ENCODE measurements around the gene ITSN2.

Gene ITSN2

GRCh38 chr2:24225499-24226242, 134.7 kb downstream of the ITSN2 start:
- Histone ChIP-seq H3K36me3 (ENCODE audit: insufficient read depth, low read length) (no peaks in the 10 kb centered on the region), H3K9me3 (replicated peaks; ENCODE audit: low read length) (no peaks in the 10 kb centered on the region), H3K9ac (ENCODE audit: low read depth, low read length) (no peak overlapping the region), H3K4me3 (ENCODE audit: low read length) (no peak overlapping the region), H3K4me2 (ENCODE audit: low read length) (no peak overlapping the region), H3K4me1 (ENCODE audit: control insufficient read depth, insufficient read depth, low read length) (no peaks in the 10 kb centered on the region), H3K27me3 (ENCODE audit: control insufficient read depth, insufficient read depth, low read length) (no peaks in the 10 kb centered on the region)

GRCh38 chr2:24222946-24223345, 137.4 kb downstream of the ITSN2 start:
- Histone ChIP-seq H3K27me3 (ENCODE audit: control insufficient read depth, insufficient read depth, low read length) (no peaks in the 10 kb centered on the region), H3K36me3 (ENCODE audit: insufficient read depth, low read length) (peaks cover 4% of the 10 kb centered on the region), H3K9ac (ENCODE audit: low read depth, low read length) (no peak overlapping the region), H3K9me3 (replicated peaks; ENCODE audit: low read length) (no peaks in the 10 kb centered on the region), H3K4me2 (ENCODE audit: low read length) (no peak overlapping the region), H3K4me3 (ENCODE audit: low read length) (no peak overlapping the region), H3K4me1 (ENCODE audit: control insufficient read depth, insufficient read depth, low read length) (no peaks in the 10 kb centered on the region)

- Histone ChIP-seq H3K27me3 (ENCODE audit: control insufficient read depth, insufficient read depth, low read length) (no peaks in the 10 kb centered on the region), H3K4me2 (ENCODE audit: low read length) (no peak overlapping the region), H3K4me3 (ENCODE audit: low read length) (no peak overlapping the region), H3K4me1 (ENCODE audit: control insufficient read depth, insufficient read depth, low read length) (no peaks in the 10 kb centered on the region), H3K9me3 (replicated peaks; ENCODE audit: low read length) (no peaks in the 10 kb centered on the region), H3K9ac (ENCODE audit: low read depth, low read length) (no peak overlapping the region), H3K36me3 (ENCODE audit: insufficient read depth, low read length) (peaks cover 4% of the 10 kb centered on the region)
Observed at GRCh38 chr2:24221343-24222050, 138.8 kb downstream of the ITSN2 start.

DNA sequence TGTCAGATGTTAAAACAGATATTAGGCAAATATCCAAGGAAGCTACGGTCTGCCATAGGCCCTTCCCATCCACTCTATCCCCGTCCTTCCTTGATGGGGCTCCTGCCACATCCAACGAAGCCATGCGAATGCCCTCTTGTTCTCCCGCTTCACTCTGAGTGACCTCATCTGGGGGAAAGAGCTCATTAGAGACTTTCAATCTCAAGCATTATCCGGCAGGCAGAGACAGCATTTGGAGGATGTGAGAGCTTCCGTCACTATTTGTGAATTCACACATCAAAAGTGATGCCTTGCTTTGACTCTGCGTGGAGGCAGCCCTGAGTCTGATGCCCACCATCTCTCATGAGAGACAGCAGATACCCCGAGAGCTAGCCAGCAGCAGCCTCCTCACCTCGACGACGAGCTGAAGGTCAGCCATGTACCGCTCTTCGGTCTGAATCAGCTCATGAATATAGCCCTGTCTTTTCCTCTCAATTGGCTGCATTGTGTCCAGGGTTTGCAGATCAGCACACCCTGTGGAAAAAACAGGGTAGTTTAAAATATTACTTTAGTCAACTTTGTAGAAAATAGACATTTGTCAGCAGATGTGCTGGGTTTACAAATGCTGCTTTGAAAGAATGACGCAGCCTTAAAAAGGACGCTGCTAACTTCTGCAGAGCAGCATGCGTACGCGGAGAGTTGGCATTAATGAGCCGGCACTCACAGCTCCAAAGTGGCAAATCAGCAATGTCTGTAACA, 139.6 kb downstream of the ITSN2 start:
- no peaks in the 10 kb centered on the region for H3K27me3 ChIP-seq (ENCODE audit: control insufficient read depth, insufficient read depth, low read length)
- H3K9me3 ChIP-seq (replicated peaks; ENCODE audit: low read length): no peaks in the 10 kb centered on the region
- H3K36me3 ChIP-seq (ENCODE audit: insufficient read depth, low read length): peaks cover 8% of the 10 kb centered on the region
- H3K4me1 ChIP-seq (ENCODE audit: control insufficient read depth, insufficient read depth, low read length): no peaks in the 10 kb centered on the region
- no peak overlapping the region for H3K4me3 ChIP-seq (ENCODE audit: low read length)
- H3K9ac ChIP-seq (ENCODE audit: low read depth, low read length): no peak overlapping the region
- no peak overlapping the region for H3K4me2 ChIP-seq (ENCODE audit: low read length)

- Histone ChIP-seq H3K27me3 (ENCODE audit: control insufficient read depth, insufficient read depth, low read length) (no peaks in the 10 kb centered on the region), H3K36me3 (ENCODE audit: insufficient read depth, low read length) (peaks cover 8% of the 10 kb centered on the region), H3K9ac (ENCODE audit: low read depth, low read length) (no peak overlapping the region), H3K4me1 (ENCODE audit: control insufficient read depth, insufficient read depth, low read length) (no peaks in the 10 kb centered on the region), H3K9me3 (replicated peaks; ENCODE audit: low read length) (no peaks in the 10 kb centered on the region), H3K4me3 (ENCODE audit: low read length) (no peak overlapping the region), H3K4me2 (ENCODE audit: low read length) (no peak overlapping the region)
Observed at GRCh38 chr2:24214880-24215279, 145.5 kb downstream of the ITSN2 start.

GRCh38 chr2:24211408-24211807, 148.9 kb downstream of the ITSN2 start:
- no peaks in the 10 kb centered on the region for H3K27me3 ChIP-seq (ENCODE audit: control insufficient read depth, insufficient read depth, low read length)
- no peak overlapping the region for H3K4me2 ChIP-seq (ENCODE audit: low read length)
- H3K36me3 ChIP-seq (ENCODE audit: insufficient read depth, low read length): peaks cover 19% of the 10 kb centered on the region
- no peak overlapping the region for H3K9ac ChIP-seq (ENCODE audit: low read depth, low read length)
- H3K9me3 ChIP-seq (replicated peaks; ENCODE audit: low read length): no peaks in the 10 kb centered on the region
- no peaks in the 10 kb centered on the region for H3K4me1 ChIP-seq (ENCODE audit: control insufficient read depth, insufficient read depth, low read length)
- H3K4me3 ChIP-seq (ENCODE audit: low read length): no peak overlapping the region

GRCh38 chr2:24210723-24211122, 149.6 kb downstream of the ITSN2 start:
- Histone ChIP-seq H3K9me3 (replicated peaks; ENCODE audit: low read length) (no peaks in the 10 kb centered on the region), H3K27me3 (ENCODE audit: control insufficient read depth, insufficient read depth, low read length) (no peaks in the 10 kb centered on the region), H3K9ac (ENCODE audit: low read depth, low read length) (no peak overlapping the region), H3K4me2 (ENCODE audit: low read length) (no peak overlapping the region), H3K36me3 (ENCODE audit: insufficient read depth, low read length) (peaks cover 15% of the 10 kb centered on the region), H3K4me3 (ENCODE audit: low read length) (no peak overlapping the region), H3K4me1 (ENCODE audit: control insufficient read depth, insufficient read depth, low read length) (no peaks in the 10 kb centered on the region)

DNA sequence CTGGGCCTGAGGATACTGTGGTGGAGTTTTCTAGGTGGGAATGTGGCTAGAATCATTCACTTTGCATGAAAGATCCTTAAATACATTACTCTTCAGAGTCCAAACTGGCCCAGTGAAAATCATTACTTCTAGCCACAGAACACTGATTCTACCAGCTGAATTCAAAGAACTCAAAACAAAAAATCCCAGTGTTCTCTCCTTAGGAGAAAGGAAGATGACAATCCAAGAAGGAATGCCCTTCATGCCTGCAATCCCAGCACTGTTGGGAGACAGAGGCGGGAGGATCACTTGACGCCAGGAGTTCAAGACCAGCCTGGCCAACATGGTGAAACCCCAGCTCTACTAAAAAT, 150.3 kb downstream of the ITSN2 start:
- no peaks in the 10 kb centered on the region for H3K27me3 ChIP-seq (ENCODE audit: control insufficient read depth, insufficient read depth, low read length)
- no peak overlapping the region for H3K4me3 ChIP-seq (ENCODE audit: low read length)
- H3K4me2 ChIP-seq (ENCODE audit: low read length): no peak overlapping the region
- H3K4me1 ChIP-seq (ENCODE audit: control insufficient read depth, insufficient read depth, low read length): no peaks in the 10 kb centered on the region
- no peak overlapping the region for H3K9ac ChIP-seq (ENCODE audit: low read depth, low read length)
- H3K36me3 ChIP-seq (ENCODE audit: insufficient read depth, low read length): peaks cover 15% of the 10 kb centered on the region
- no peaks in the 10 kb centered on the region for H3K9me3 ChIP-seq (replicated peaks; ENCODE audit: low read length)

- H3K4me3 ChIP-seq (ENCODE audit: low read length): no peak overlapping the region
- no peaks in the 10 kb centered on the region for H3K4me1 ChIP-seq (ENCODE audit: control insufficient read depth, insufficient read depth, low read length)
- no peaks in the 10 kb centered on the region for H3K9me3 ChIP-seq (replicated peaks; ENCODE audit: low read length)
- no peak overlapping the region for H3K4me2 ChIP-seq (ENCODE audit: low read length)
- peaks cover 16% of the 10 kb centered on the region for H3K36me3 ChIP-seq (ENCODE audit: insufficient read depth, low read length)
- no peak overlapping the region for H3K9ac ChIP-seq (ENCODE audit: low read depth, low read length)
- no peaks in the 10 kb centered on the region for H3K27me3 ChIP-seq (ENCODE audit: control insufficient read depth, insufficient read depth, low read length)
Observed at GRCh38 chr2:24209389-24210105, 150.8 kb downstream of the ITSN2 start.

DNA sequence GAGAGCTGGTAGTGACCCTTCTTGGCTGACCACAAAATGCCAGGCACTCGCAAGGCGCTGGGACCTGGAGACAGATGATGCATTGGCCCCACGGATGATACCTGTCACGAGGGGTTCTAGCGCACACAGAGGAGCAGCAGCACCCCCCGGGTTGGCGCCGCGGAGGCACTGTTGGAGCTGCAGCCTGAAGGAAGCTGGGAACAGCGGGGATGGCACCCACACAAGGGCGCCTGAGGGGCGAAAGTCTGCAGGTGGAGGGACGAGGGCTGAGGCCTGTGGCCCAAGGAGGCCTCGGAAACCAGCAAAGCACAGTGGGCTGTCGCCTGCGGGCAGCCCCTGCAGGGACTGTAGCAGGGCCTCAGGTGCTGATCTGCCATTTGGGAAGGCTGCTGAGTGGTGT, 151.8 kb downstream of the ITSN2 start:
- no peaks in the 10 kb centered on the region for H3K4me1 ChIP-seq (ENCODE audit: control insufficient read depth, insufficient read depth, low read length)
- peaks cover 25% of the 10 kb centered on the region for H3K36me3 ChIP-seq (ENCODE audit: insufficient read depth, low read length)
- no peak overlapping the region for H3K4me2 ChIP-seq (ENCODE audit: low read length)
- H3K4me3 ChIP-seq (ENCODE audit: low read length): no peak overlapping the region
- no peaks in the 10 kb centered on the region for H3K27me3 ChIP-seq (ENCODE audit: control insufficient read depth, insufficient read depth, low read length)
- H3K9ac ChIP-seq (ENCODE audit: low read depth, low read length): no peak overlapping the region
- no peaks in the 10 kb centered on the region for H3K9me3 ChIP-seq (replicated peaks; ENCODE audit: low read length)

GRCh38 chr2:24207359-24207758, 153.0 kb downstream of the ITSN2 start:
- Histone ChIP-seq H3K9me3 (replicated peaks; ENCODE audit: low read length) (no peaks in the 10 kb centered on the region), H3K9ac (ENCODE audit: low read depth, low read length) (no peak overlapping the region), H3K4me2 (ENCODE audit: low read length) (no peak overlapping the region), H3K36me3 (ENCODE audit: insufficient read depth, low read length) (peaks cover 25% of the 10 kb centered on the region), H3K27me3 (ENCODE audit: control insufficient read depth, insufficient read depth, low read length) (no peaks in the 10 kb centered on the region), H3K4me3 (ENCODE audit: low read length) (no peak overlapping the region), H3K4me1 (ENCODE audit: control insufficient read depth, insufficient read depth, low read length) (no peaks in the 10 kb centered on the region)

Data from skeletal muscle satellite cell (primary cell).